Activated CD4-positive, alpha-beta memory T cell treated with anti-CD3 and anti-CD28 coated beads, Interleukin-2, amount 10 ng/mL, durations not matched to agents 7 days and 5 days (primary cell): ENCODE measurements around the gene PSMG4. TPM values are rescaled to one million over a fixed set of nuclear protein-coding genes. Genes with fewer than 3 reads are reported as not detected.
"Not testable (repeated sequence)": the region's sequence is repeated elsewhere in the genome, so short reads cannot be mapped to it uniquely, and the experiment has no call there.

Experiments
- CTCF ChIA-PET: fragments of 350-600 bp; sonication (Branson Sonifier 250); formaldehyde crosslinking; loops from one replicate; lab custom pipeline; 2021; ENCODE audit warnings: antibody characterized with exemption, inconsistent platforms; lab: Charles Lee
- POLR2A ChIA-PET: fragments of 350-600 bp; sonication (Branson Sonifier 250); formaldehyde crosslinking; loops from one replicate; lab custom pipeline; 2021; ENCODE audit warnings: antibody characterized with exemption; lab: Charles Lee
- DNase-seq: peaks from one replicate; pipeline ENCODE4 v3.0.0-alpha.2; 2020
- H3K27ac Mint-ChIP-seq: one replicate; pipeline ENCODE4 v1.8.0; 2021; ENCODE audit warnings: mild to moderate bottlenecking, mixed read lengths
- H3K27me3 Mint-ChIP-seq: one replicate; pipeline ENCODE4 v1.8.0; 2021; ENCODE audit warnings: mixed read lengths
- H3K36me3 Mint-ChIP-seq: one replicate; pipeline ENCODE4 v1.8.0; 2021; ENCODE audit warnings: low read depth, mixed read lengths
- H3K4me1 Mint-ChIP-seq: one replicate; pipeline ENCODE4 v1.8.0; 2021; ENCODE audit warnings: mixed read lengths
- H3K4me3 Mint-ChIP-seq: one replicate; pipeline ENCODE4 v1.8.0; 2021; ENCODE audit warnings: mild to moderate bottlenecking, mixed read lengths
- H3K9me3 Mint-ChIP-seq: one replicate; pipeline ENCODE4 v1.8.0; 2021; ENCODE audit warnings: mixed read lengths
- total RNA-seq, 2 experiments: library from RNA; stranded (reverse); gene quantifications; one replicate each; pipeline ENCODE4 v1.2.3, GENCODE V29; 2021

The PSMG4 gene
- total RNA-seq, 2 experiments from 2014 or later: 19.8 to 21.4 TPM

GRCh38 chr6:3244832-3245161 lies 13.9 kb upstream of the PSMG4 start:
- POLR2A ChIA-PET, DNase-seq, H3K4me3 Mint-ChIP-seq, H3K36me3 Mint-ChIP-seq, H3K4me1 Mint-ChIP-seq, H3K27ac Mint-ChIP-seq, H3K9me3 Mint-ChIP-seq: not testable (repeated sequence)
- peaks cover 24% of the 10 kb centered on the region for H3K27me3 Mint-ChIP-seq
- CTCF ChIA-PET: interaction anchor here (1.5 kb wide), 1 partner anchor 12 kb away, joined by 3 read pairs; no protein-coding TSS in a partner anchor

GRCh38 chr6:3245216-3245615 lies 13.5 kb upstream of the PSMG4 start:
- H3K9me3 Mint-ChIP-seq: no peaks in the 10 kb centered on the region
- H3K4me3 Mint-ChIP-seq: no peak overlapping the region
- H3K27me3 Mint-ChIP-seq: peaks cover 20% of the 10 kb centered on the region
- H3K27ac Mint-ChIP-seq: no peak overlapping the region
- ChIA-PET CTCF (interaction anchor here (1.5 kb wide), 1 partner anchor 13 kb away, joined by 3 read pairs; no protein-coding TSS in a partner anchor), POLR2A (no interaction called here)
- no peaks in the 10 kb centered on the region for H3K4me1 Mint-ChIP-seq
- no peak for DNase-seq
- no peaks in the 10 kb centered on the region for H3K36me3 Mint-ChIP-seq

GRCh38 chr6:3247255-3248146 lies 11.2 kb upstream of the PSMG4 start:
- POLR2A ChIA-PET: no interaction called here
- H3K4me1 Mint-ChIP-seq: peaks cover 14% of the 10 kb centered on the region
- CTCF ChIA-PET: interaction anchor here (1.0 to 6.8 kb wide), 5 partner anchors 10 to 121 kb away, joined by 3 to 42 read pairs (median 4); partner anchors contain the start of gene PSMG4
- no peak for DNase-seq
- no peak overlapping the region for H3K27ac Mint-ChIP-seq
- no peaks in the 10 kb centered on the region for H3K9me3 Mint-ChIP-seq
- H3K27me3 Mint-ChIP-seq: peaks cover 22% of the 10 kb centered on the region
- no peak overlapping the region for H3K4me3 Mint-ChIP-seq
- H3K36me3 Mint-ChIP-seq: no peaks in the 10 kb centered on the region

GRCh38 chr6:3249821-3250220 lies 8.9 kb upstream of the PSMG4 start:
- ChIA-PET POLR2A (interaction anchor here (2.8 kb wide), 1 partner anchor 9 kb away, joined by 9 read pairs; the partner anchor contains the start of gene PSMG4), CTCF (interaction anchor here (2.8 to 6.8 kb wide), 2 partner anchors 19 to 123 kb away, joined by 17 to 42 read pairs; no protein-coding TSS in a partner anchor)
- Mint-ChIP-seq H3K9me3 (no peaks in the 10 kb centered on the region), H3K4me3 (no peak overlapping the region), H3K27me3 (peaks cover 15% of the 10 kb centered on the region), H3K36me3 (no peaks in the 10 kb centered on the region), H3K4me1 (peaks cover 14% of the 10 kb centered on the region), H3K27ac (no peak overlapping the region)
- DNase-seq: no peak

- H3K36me3 Mint-ChIP-seq: no peaks in the 10 kb centered on the region
- H3K27me3 Mint-ChIP-seq: peaks cover 15% of the 10 kb centered on the region
- no peak overlapping the region for H3K4me3 Mint-ChIP-seq
- ChIA-PET CTCF (interaction anchor here (1.7 to 6.8 kb wide), 9 partner anchors 20 to 128 kb away, joined by 4 to 42 read pairs (median 9); partner anchors contain the start of gene TUBB2A), POLR2A (interaction anchor here (2.8 kb wide), 1 partner anchor 9 kb away, joined by 9 read pairs; the partner anchor contains the start of gene PSMG4)
- H3K9me3 Mint-ChIP-seq: no peaks in the 10 kb centered on the region
- DNase-seq: no peak
- H3K27ac Mint-ChIP-seq: no peak overlapping the region
- H3K4me1 Mint-ChIP-seq: peaks cover 14% of the 10 kb centered on the region
Observed at GRCh38 chr6:3250231-3250675, 8.5 kb upstream of the PSMG4 start.

- Mint-ChIP-seq H3K4me3 (no peak overlapping the region), H3K27ac (no peak overlapping the region), H3K27me3 (peaks cover 11% of the 10 kb centered on the region), H3K36me3 (no peaks in the 10 kb centered on the region), H3K4me1 (peaks cover 14% of the 10 kb centered on the region), H3K9me3 (no peaks in the 10 kb centered on the region)
- ChIA-PET POLR2A (interaction anchor here (0.7 to 0.8 kb wide), 2 partner anchors 28 to 99 kb away, joined by 3 to 4 read pairs; no protein-coding TSS in a partner anchor), CTCF (interaction anchor here (0.5 to 6.8 kb wide), 36 partner anchors 9 to 415 kb away, joined by 3 to 42 read pairs (median 4); partner anchors contain the start of gene TUBB2A)
- peak; percentile 83 for DNase-seq
Observed at GRCh38 chr6:3251462-3252314, 7.1 kb upstream of the PSMG4 start.

GRCh38 chr6:3252369-3252768 lies 6.4 kb upstream of the PSMG4 start:
- no peak for DNase-seq
- Mint-ChIP-seq H3K36me3 (no peaks in the 10 kb centered on the region), H3K9me3 (no peaks in the 10 kb centered on the region), H3K4me3 (no peak overlapping the region), H3K27me3 (peaks cover 17% of the 10 kb centered on the region), H3K4me1 (peaks cover 14% of the 10 kb centered on the region), H3K27ac (peak overlapping the region; percentile 38)
- POLR2A ChIA-PET: no interaction called here
- CTCF ChIA-PET: interaction anchor here (0.9 to 6.8 kb wide), 18 partner anchors 9 to 414 kb away, joined by 3 to 42 read pairs (median 6); partner anchors contain the start of gene TUBB2A

GRCh38 chr6:3252861-3253596 lies 5.7 kb upstream of the PSMG4 start:
- Mint-ChIP-seq H3K4me3 (no peak overlapping the region), H3K9me3 (no peaks in the 10 kb centered on the region), H3K27me3 (peaks cover 18% of the 10 kb centered on the region), H3K36me3 (no peaks in the 10 kb centered on the region), H3K4me1 (peaks cover 16% of the 10 kb centered on the region), H3K27ac (peak overlapping the region; percentile 38)
- CTCF ChIA-PET: interaction anchor here (1.0 to 6.8 kb wide), 8 partner anchors 8 to 155 kb away, joined by 3 to 42 read pairs (median 12); partner anchors contain the start of gene TUBB2A
- POLR2A ChIA-PET: no interaction called here
- no peak for DNase-seq

- Mint-ChIP-seq H3K27ac (no peak overlapping the region), H3K9me3 (no peaks in the 10 kb centered on the region), H3K4me3 (no peak overlapping the region), H3K36me3 (no peaks in the 10 kb centered on the region), H3K4me1 (peaks cover 16% of the 10 kb centered on the region), H3K27me3 (peaks cover 18% of the 10 kb centered on the region)
- ChIA-PET POLR2A (interaction anchor here (1.0 kb wide), 1 partner anchor 91 kb away, joined by 3 read pairs; no protein-coding TSS in a partner anchor), CTCF (interaction anchor here (0.6 to 6.8 kb wide), 5 partner anchors 10 to 127 kb away, joined by 3 to 42 read pairs (median 3); partner anchors contain the start of gene TUBB2A)
- no peak for DNase-seq
Observed at GRCh38 chr6:3253597-3253961, 5.2 kb upstream of the PSMG4 start.

- peaks cover 10% of the 10 kb centered on the region for H3K27me3 Mint-ChIP-seq
- no peaks in the 10 kb centered on the region for H3K9me3 Mint-ChIP-seq
- DNase-seq: no peak
- peaks cover 4% of the 10 kb centered on the region for H3K36me3 Mint-ChIP-seq
- no peak overlapping the region for H3K27ac Mint-ChIP-seq
- peaks cover 38% of the 10 kb centered on the region for H3K4me1 Mint-ChIP-seq
- peak overlapping the region; percentile 65 for H3K4me3 Mint-ChIP-seq
- POLR2A ChIA-PET: interaction anchor here (1.3 to 2.0 kb wide), 3 partner anchors 17 to 135 kb away, joined by 3 to 8 read pairs (median 6); no protein-coding TSS in a partner anchor
- CTCF ChIA-PET: interaction anchor here (1.0 to 2.3 kb wide), 4 partner anchors 10 to 133 kb away, joined by 3 to 9 read pairs (median 6); partner anchors contain the start of gene TUBB2A
Observed at GRCh38 chr6:3258201-3258600, 546 bp upstream of the PSMG4 start.

- H3K9me3 Mint-ChIP-seq: no peaks in the 10 kb centered on the region
- peaks cover 42% of the 10 kb centered on the region for H3K4me1 Mint-ChIP-seq
- peak overlapping the region; percentile 95 for H3K4me3 Mint-ChIP-seq
- DNase-seq: peak; percentile 38
- peaks cover 10% of the 10 kb centered on the region for H3K27me3 Mint-ChIP-seq
- H3K36me3 Mint-ChIP-seq: peaks cover 4% of the 10 kb centered on the region
- H3K27ac Mint-ChIP-seq: peak overlapping the region; percentile 86
- ChIA-PET CTCF (interaction anchor here (0.6 to 3.9 kb wide), 13 partner anchors 8 to 589 kb away, joined by 3 to 24 read pairs (median 4); partner anchors contain the start of genes FAM50B, RIPK1 and TUBB2A), POLR2A (interaction anchor here (0.7 to 2.0 kb wide), 13 partner anchors 10 to 269 kb away, joined by 3 to 9 read pairs (median 4); partner anchors contain the start of gene TUBB2A)
Observed at GRCh38 chr6:3259491-3259958, 778 bp downstream of the PSMG4 start.
